CD4-positive, alpha-beta T cell treated with Interleukin-10 for 1 hour (primary cell): Measurements from ENCODE around the gene CAMK2A.

Experiments
- DNase-seq: peaks from one replicate; pipeline ENCODE4 v3.0.0-alpha.2; 2020

The CAMK2A gene

GRCh38 chr5:150315245-150315644 lies 25.7 kb upstream of the CAMK2A start:
- DNase-seq = no peak

- no peak for DNase-seq
Observed at GRCh38 chr5:150313921-150314716, 24.5 kb upstream of the CAMK2A start.

GRCh38 chr5:150313501-150313900 lies 23.9 kb upstream of the CAMK2A start:
- no peak for DNase-seq

- DNase-seq = no peak
Observed at GRCh38 chr5:150312518-150312917, 22.9 kb upstream of the CAMK2A start.

GRCh38 chr5:150311015-150311692 lies 21.6 kb upstream of the CAMK2A start:
- no peak for DNase-seq

GRCh38 chr5:150310246-150310645 lies 20.7 kb upstream of the CAMK2A start:
- no peak for DNase-seq

- DNase-seq = no peak
Observed at GRCh38 chr5:150309886-150310239, 20.3 kb upstream of the CAMK2A start.

GRCh38 chr5:150309101-150309885 lies 19.7 kb upstream of the CAMK2A start:
- no peak for DNase-seq

GRCh38 chr5:150307617-150308426 lies 18.2 kb upstream of the CAMK2A start:
- no peak for DNase-seq

GRCh38 chr5:150306775-150307174 lies 17.2 kb upstream of the CAMK2A start:
- no peak for DNase-seq

GRCh38 chr5:150305557-150305956 lies 16.0 kb upstream of the CAMK2A start:
- DNase-seq = no peak

- DNase-seq = no peak
Observed at GRCh38 chr5:150305095-150305494, 15.5 kb upstream of the CAMK2A start.

- DNase-seq = no peak
Observed at GRCh38 chr5:150304481-150305081, 15.0 kb upstream of the CAMK2A start.

- DNase-seq = no peak
Observed at GRCh38 chr5:150303660-150304386, 14.2 kb upstream of the CAMK2A start.

GRCh38 chr5:150303070-150303615 lies 13.6 kb upstream of the CAMK2A start:
- no peak for DNase-seq

GRCh38 chr5:150302301-150303069 lies 12.9 kb upstream of the CAMK2A start, which contains the start of gene ARSI:
ARSI (minus strand) TSS chr5:150302905; CDS start chr5:150302373, 532 bp downstream.
- DNase-seq = no peak

- no peak for DNase-seq
Observed at GRCh38 chr5:150301901-150302300, 12.3 kb upstream of the CAMK2A start.

GRCh38 chr5:150301170-150301505 lies 11.6 kb upstream of the CAMK2A start:
- no peak for DNase-seq

GRCh38 chr5:150300496-150301169 lies 11.1 kb upstream of the CAMK2A start:
- no peak for DNase-seq
